PC-9 (cell line): Measurements from ENCODE around the gene SPTBN5. TPM values are rescaled to one million over a fixed set of nuclear protein-coding genes. Genes with fewer than 3 reads are reported as not detected.

Experiments
- BruUV-seq: library from RNA; stranded (reverse); fragments of 400-500 nt; replicated peaks from 2 replicates; lab custom pipeline; 2021; lab: Mats Ljungman, UMichigan
- CTCF ChIA-PET: fragments of 300-600 bp; sonication (Branson Sonifier 250); formaldehyde crosslinking; loops from one replicate; lab custom pipeline; 2022; ENCODE audit warnings: antibody characterized with exemption; lab: Charles Lee
- POLR2A ChIA-PET: fragments of 300-600 bp; sonication (Branson Sonifier 250); formaldehyde crosslinking; loops from one replicate; lab custom pipeline; 2022; ENCODE audit warnings: antibody characterized with exemption; ENCODE audit not compliant: unreplicated experiment; lab: Charles Lee
- DNase-seq, 2 experiments: peaks; one replicate each; pipeline versions ENCODE4 v3.0.0 to v3.0.0-alpha.2; 2015 to 2022; ENCODE audit warnings: mixed read lengths in 1 of 2
- H2AFZ ChIP-seq: fragments of 200-600 bp; sonication (generic); 2 replicates; pipeline ENCODE4 v1.8.1; 2017; ENCODE audit warnings: antibody characterized with exemption
- H3F3A ChIP-seq: fragments of 200-600 bp; sonication (generic); 2 replicates; pipeline ENCODE4 v1.8.1; 2017; ENCODE audit warnings: antibody characterized with exemption, mild to moderate bottlenecking, low read depth; ENCODE audit not compliant: insufficient read depth
- H3K27ac ChIP-seq: fragments of 200-600 bp; sonication (generic); 2 replicates; pipeline ENCODE4 v1.6.1; 2016; ENCODE audit warnings: mixed run types
- H3K27me3 ChIP-seq: fragments of 200-600 bp; sonication (generic); 2 replicates; pipeline ENCODE4 v1.6.1; 2016; ENCODE audit warnings: low read depth, mixed run types; ENCODE audit not compliant: insufficient read depth
- H3K36me3 ChIP-seq: fragments of 200-600 bp; sonication (generic); 2 replicates; pipeline ENCODE4 v1.6.1; 2016; ENCODE audit warnings: low read depth, mixed run types
- H3K4me1 ChIP-seq: fragments of 200-600 bp; sonication (generic); replicated peaks from 2 replicates; pipeline ENCODE4 v1.6.1; 2016; ENCODE audit warnings: mixed run types; ENCODE audit not compliant: insufficient read depth
- H3K4me2 ChIP-seq: fragments of 200-600 bp; sonication (generic); 2 replicates; pipeline ENCODE4 v1.6.1; 2017; ENCODE audit warnings: mixed run types
- H3K4me3 ChIP-seq: fragments of 200-600 bp; sonication (generic); 2 replicates; pipeline ENCODE4 v1.6.1; 2016; ENCODE audit warnings: mixed run types
- H3K79me2 ChIP-seq: fragments of 200-600 bp; sonication (generic); 2 replicates; pipeline ENCODE4 v1.6.1; 2017; ENCODE audit warnings: low read depth, mixed run types
- H3K9me2 ChIP-seq: fragments of 200-600 bp; sonication (generic); 2 replicates; pipeline ENCODE4 v1.8.1; 2017; ENCODE audit warnings: mild to moderate bottlenecking; ENCODE audit not compliant: insufficient read depth
- H3K9me3 ChIP-seq: fragments of 200-600 bp; sonication (generic); 2 replicates; pipeline ENCODE4 v1.8.1; 2016; ENCODE audit warnings: low read depth; ENCODE audit not compliant: insufficient read depth
- H4K20me1 ChIP-seq: fragments of 200-600 bp; sonication (generic); 2 replicates; pipeline ENCODE4 v1.8.1; 2017; ENCODE audit not compliant: insufficient read depth
- CTCF ChIP-seq: fragments of 200-600 bp; sonication (generic); conservative IDR thresholded peaks from 2 replicates; pipeline ENCODE4 v1.6.1; 2017; ENCODE audit warnings: mixed run types, antibody characterized with exemption, mild to moderate bottlenecking, moderate library complexity
- EZH2 ChIP-seq: fragments of 200-600 bp; sonication (generic); IDR thresholded peaks from 2 replicates; pipeline ENCODE4 v1.8.0; 2017; ENCODE audit warnings: antibody characterized with exemption, low read depth
- intact Hi-C: fragments of 100-400 bp; cut with micrococcal nuclease; formaldehyde crosslinking; loops from one replicate; pipeline ENCODE4 v1.10.0; 2022; ENCODE audit not compliant: unreplicated experiment
- total RNA-seq: library from RNA; stranded (reverse); gene quantifications from 2 replicates; pipeline ENCODE4 v1.2.3, GENCODE V29; 2021

The SPTBN5 gene
- total RNA-seq, 1 experiment from 2014 or later, result 2.6 TPM

- no TSS peak for BruUV-seq
- Histone ChIP-seq H3F3A (no peaks in the 10 kb centered on the region), H3K9me2 (no peaks in the 10 kb centered on the region), H3K9me3 (no peaks in the 10 kb centered on the region), H3K4me2 (no peak overlapping the region), H3K27me3 (no peaks in the 10 kb centered on the region), H4K20me1 (no peaks in the 10 kb centered on the region), H3K4me1 (no peaks in the 10 kb centered on the region), H3K4me3 (no peak overlapping the region), H3K36me3 (no peaks in the 10 kb centered on the region), H3K27ac (no peak overlapping the region), H3K79me2 (no peaks in the 10 kb centered on the region), H2AFZ (no peak overlapping the region)
- intact Hi-C loops, result no loop called here
- TF ChIP-seq EZH2, result no peak
- TF ChIP-seq CTCF, result no peak
- ChIA-PET POLR2A (no interaction called here), CTCF (no interaction called here)
- no peak for DNase-seq
Observed at GRCh38 chr15:41876689-41877088, 17.2 kb downstream of the SPTBN5 start.

GRCh38 chr15:41876007-41876406 lies 17.8 kb downstream of the SPTBN5 start:
- no peaks in the 10 kb centered on the region for H3F3A ChIP-seq
- H3K4me2 ChIP-seq, result no peak overlapping the region
- ChIA-PET CTCF (no interaction called here), POLR2A (no interaction called here)
- TF ChIP-seq EZH2 (no peak), CTCF (no peak)
- no peak for DNase-seq
- H3K4me3 ChIP-seq, result no peak overlapping the region
- BruUV-seq, result no TSS peak
- H3K27me3 ChIP-seq, result no peaks in the 10 kb centered on the region
- no peaks in the 10 kb centered on the region for H3K9me3 ChIP-seq
- no peak overlapping the region for H2AFZ ChIP-seq
- intact Hi-C loops, result no loop called here
- no peaks in the 10 kb centered on the region for H3K36me3 ChIP-seq
- H3K4me1 ChIP-seq, result no peaks in the 10 kb centered on the region
- H3K79me2 ChIP-seq, result no peaks in the 10 kb centered on the region
- no peaks in the 10 kb centered on the region for H4K20me1 ChIP-seq
- no peaks in the 10 kb centered on the region for H3K9me2 ChIP-seq
- no peak overlapping the region for H3K27ac ChIP-seq

DNA sequence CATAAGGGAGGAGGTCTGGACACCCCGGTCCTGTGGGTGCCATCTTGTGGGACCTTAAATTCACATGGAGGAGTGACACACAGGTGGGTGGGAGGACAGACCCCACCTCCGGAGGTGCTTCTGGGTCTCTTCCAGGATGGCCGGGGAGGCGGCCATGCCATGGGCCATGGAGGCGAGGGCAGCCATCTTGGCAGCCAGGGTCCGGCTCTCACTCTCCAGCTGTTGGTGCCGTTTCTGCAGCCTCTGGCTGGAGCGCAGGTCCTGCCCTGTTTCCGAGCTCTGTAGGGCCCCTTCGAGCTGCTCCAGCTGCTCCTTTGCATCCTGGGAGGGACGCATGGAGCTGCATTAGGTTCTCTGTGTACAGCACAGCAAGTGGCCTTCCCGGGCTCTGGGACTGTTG lies 19.1 kb downstream of the SPTBN5 start:
- Histone ChIP-seq H3K79me2 (no peaks in the 10 kb centered on the region), H3K4me3 (no peak overlapping the region), H3K36me3 (no peaks in the 10 kb centered on the region), H3F3A (no peaks in the 10 kb centered on the region), H3K4me2 (no peak overlapping the region), H2AFZ (no peak overlapping the region), H4K20me1 (no peaks in the 10 kb centered on the region), H3K27me3 (no peaks in the 10 kb centered on the region), H3K9me2 (no peaks in the 10 kb centered on the region), H3K9me3 (no peaks in the 10 kb centered on the region), H3K4me1 (no peaks in the 10 kb centered on the region), H3K27ac (no peak overlapping the region)
- ChIA-PET POLR2A (no interaction called here), CTCF (no interaction called here)
- TF ChIP-seq CTCF, result no peak
- no peak for TF ChIP-seq EZH2
- no peak for DNase-seq
- BruUV-seq, result no TSS peak
- intact Hi-C loops, result no loop called here
